HUES48 (cell line): Measurements from ENCODE around the gene MGLL.

Experiments
- H3K27ac ChIP-seq: one replicate; pipeline ENCODE4 v1.7.0; 2013; ENCODE audit warnings: low read depth, low read length, inconsistent platforms
- H3K27me3 ChIP-seq: 2 replicates; pipeline ENCODE4 v1.6.1; 2013; ENCODE audit warnings: mild to moderate bottlenecking, low read length; ENCODE audit not compliant: control insufficient read depth, insufficient read depth
- H3K36me3 ChIP-seq: 2 replicates; pipeline ENCODE4 v1.6.1; 2013; ENCODE audit warnings: low read length; ENCODE audit not compliant: control insufficient read depth, insufficient read depth
- H3K4me1 ChIP-seq: 2 replicates; pipeline ENCODE4 v1.6.1; 2013; ENCODE audit warnings: mild to moderate bottlenecking, low read length; ENCODE audit not compliant: control insufficient read depth, insufficient read depth
- H3K4me3 ChIP-seq: 2 replicates; pipeline ENCODE4 v1.5.1; 2013; ENCODE audit warnings: mild to moderate bottlenecking, low read depth, low read length
- H3K9ac ChIP-seq: 2 replicates; pipeline ENCODE4 v1.6.1; 2013; ENCODE audit warnings: mild to moderate bottlenecking, low read depth, low read length, moderate library complexity
- H3K9me3 ChIP-seq: 2 replicates; pipeline ENCODE4 v1.6.1; 2013; ENCODE audit warnings: low read length; ENCODE audit not compliant: control insufficient read depth, insufficient read depth

Gene MGLL

GRCh38 chr3:127744253-127744815 is 78.0 kb downstream of the MGLL start:
- Histone ChIP-seq H3K27ac (no peak overlapping the region), H3K9me3 (no peaks in the 10 kb centered on the region), H3K27me3 (no peaks in the 10 kb centered on the region), H3K4me1 (no peaks in the 10 kb centered on the region), H3K36me3 (no peaks in the 10 kb centered on the region), H3K4me3 (no peak overlapping the region), H3K9ac (no peak overlapping the region)

DNA sequence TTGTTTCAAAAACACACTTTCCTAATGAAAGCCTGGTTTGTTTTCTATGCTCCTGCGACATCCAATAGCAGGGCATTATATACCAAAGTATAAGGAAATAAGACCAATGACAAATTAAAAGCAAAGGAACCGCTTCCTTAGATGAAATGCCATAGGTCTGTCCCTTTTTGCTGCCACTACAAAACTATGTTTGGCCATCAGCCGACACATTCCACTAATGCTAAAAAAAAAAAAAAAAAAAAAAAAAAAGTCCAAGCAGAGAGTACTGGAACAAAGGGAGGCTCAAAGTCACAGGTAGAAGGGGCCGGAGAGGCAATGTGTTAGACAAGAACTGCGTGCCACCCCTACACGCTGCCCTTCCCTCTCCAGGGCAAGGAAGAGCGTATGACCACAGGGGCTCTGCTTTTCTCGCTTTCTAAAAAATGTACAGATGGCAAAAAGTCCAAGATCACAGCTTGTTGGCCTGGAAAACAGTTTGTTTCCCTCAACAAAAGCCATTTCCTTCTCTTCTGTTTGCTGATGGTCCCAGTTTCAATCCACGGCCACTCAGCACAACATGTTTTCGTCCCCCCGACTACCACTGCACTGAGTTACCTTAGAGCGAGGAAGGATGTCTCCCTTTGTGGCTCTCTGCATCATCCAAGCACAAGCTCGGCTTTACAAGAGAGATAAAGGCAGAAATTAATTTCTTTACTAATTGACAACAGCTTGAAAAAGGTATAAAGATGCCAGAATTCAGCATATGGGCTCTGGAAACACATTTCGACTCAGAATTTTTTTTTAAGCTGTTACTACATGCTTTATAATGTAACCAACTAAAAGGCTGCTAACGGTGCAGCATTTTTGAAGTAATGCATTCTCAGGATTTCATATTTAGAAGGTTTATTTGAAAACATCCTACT is 78.7 kb downstream of the MGLL start:
- H3K9me3 ChIP-seq: no peaks in the 10 kb centered on the region
- H3K9ac ChIP-seq: no peak overlapping the region
- no peak overlapping the region for H3K4me3 ChIP-seq
- no peaks in the 10 kb centered on the region for H3K27me3 ChIP-seq
- no peak overlapping the region for H3K27ac ChIP-seq
- H3K4me1 ChIP-seq: no peaks in the 10 kb centered on the region
- no peaks in the 10 kb centered on the region for H3K36me3 ChIP-seq

DNA sequence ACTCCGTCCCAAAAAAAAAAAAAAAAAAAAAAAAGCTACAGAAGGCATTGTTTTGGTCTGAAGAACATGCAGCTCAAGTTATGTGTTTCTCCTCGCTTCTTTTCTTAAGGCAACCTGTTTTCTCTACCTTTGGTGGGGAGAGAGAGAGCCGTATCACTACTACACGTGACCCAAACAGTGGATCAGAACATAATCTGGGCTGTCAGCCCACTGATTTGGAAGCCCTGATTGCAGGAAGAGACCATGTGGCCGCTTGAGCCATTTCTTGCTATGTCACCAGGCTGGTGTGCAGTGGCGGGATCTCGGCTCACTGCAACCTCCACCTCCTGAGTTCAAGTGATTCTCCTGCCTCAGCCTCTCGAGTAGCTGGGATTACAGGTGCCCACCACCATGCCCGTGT is 79.7 kb downstream of the MGLL start:
- Histone ChIP-seq H3K4me1 (no peaks in the 10 kb centered on the region), H3K4me3 (no peak overlapping the region), H3K9me3 (no peaks in the 10 kb centered on the region), H3K9ac (no peak overlapping the region), H3K27ac (no peak overlapping the region), H3K36me3 (no peaks in the 10 kb centered on the region), H3K27me3 (no peaks in the 10 kb centered on the region)

- H3K9me3 ChIP-seq: no peaks in the 10 kb centered on the region
- H3K27ac ChIP-seq: no peak overlapping the region
- no peak overlapping the region for H3K9ac ChIP-seq
- H3K36me3 ChIP-seq: no peaks in the 10 kb centered on the region
- no peak overlapping the region for H3K4me3 ChIP-seq
- H3K4me1 ChIP-seq: no peaks in the 10 kb centered on the region
- H3K27me3 ChIP-seq: no peaks in the 10 kb centered on the region
These were observed 80.6 kb downstream of the MGLL start for GRCh38 chr3:127741690-127742089.

DNA sequence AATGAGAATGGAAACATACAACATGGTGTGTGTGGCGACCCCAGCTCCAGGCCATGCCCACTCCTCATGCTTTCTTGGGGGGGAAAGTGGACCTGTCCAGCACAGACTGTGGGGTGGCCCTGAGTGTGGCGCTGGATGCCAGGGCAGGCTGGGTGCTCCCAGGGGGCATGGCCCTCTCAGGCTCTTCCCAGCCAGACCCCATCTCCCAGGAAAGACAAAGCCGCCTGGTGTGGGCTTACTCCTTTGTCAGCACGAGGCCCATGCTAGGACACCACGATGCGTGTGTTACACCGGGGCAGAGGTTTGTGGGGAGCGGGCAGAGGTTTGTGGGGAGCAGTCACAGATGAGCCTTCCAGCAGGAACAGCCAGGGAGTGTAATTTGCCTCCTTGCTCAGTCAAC is 81.1 kb downstream of the MGLL start:
- no peaks in the 10 kb centered on the region for H3K27me3 ChIP-seq
- H3K4me3 ChIP-seq: no peak overlapping the region
- H3K9me3 ChIP-seq: no peaks in the 10 kb centered on the region
- H3K36me3 ChIP-seq: no peaks in the 10 kb centered on the region
- H3K9ac ChIP-seq: no peak overlapping the region
- H3K27ac ChIP-seq: no peak overlapping the region
- 0 out of 2 replicates have a peak, but pooled peaks cover 2% of the 10 kb centered on the region for H3K4me1 ChIP-seq

DNA sequence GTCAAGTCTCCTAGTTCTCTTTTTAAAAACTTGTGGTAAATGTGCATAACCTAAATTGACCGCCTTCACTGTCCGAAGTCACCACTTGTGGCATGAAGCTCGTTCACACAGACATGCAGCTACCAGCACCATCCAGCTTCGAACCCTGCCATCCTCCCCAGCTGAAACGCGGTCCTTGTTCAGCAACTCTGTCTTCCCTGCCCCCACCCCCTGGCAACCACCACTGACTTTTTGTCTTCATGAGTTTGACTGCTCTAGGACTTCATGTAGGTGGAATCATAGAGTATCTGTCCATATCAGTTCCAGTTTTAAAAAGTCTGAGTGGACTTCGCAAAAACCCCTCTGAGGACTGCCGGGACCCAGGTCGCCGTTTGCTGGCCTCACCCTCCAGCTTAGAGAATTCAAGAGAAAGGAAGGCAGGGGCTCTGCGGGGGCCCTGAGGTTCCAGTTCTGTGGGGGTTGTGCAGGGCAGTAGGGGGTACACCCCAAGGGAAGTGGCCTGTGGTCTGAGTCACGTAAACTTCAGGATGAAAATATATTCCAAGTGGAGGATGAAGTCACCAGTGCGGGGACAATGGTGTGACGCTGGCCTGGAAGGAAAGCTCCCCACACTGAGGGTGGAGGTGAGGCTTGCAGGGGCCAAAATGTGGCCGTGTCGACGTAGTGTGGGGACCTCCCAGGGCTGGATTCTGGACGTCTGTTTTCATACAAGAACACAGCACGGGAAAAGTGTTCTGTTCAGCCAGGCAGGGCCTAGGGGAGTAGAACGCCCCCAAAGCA is 82.0 kb downstream of the MGLL start:
- H3K27me3 ChIP-seq: no peaks in the 10 kb centered on the region
- H3K9me3 ChIP-seq: no peaks in the 10 kb centered on the region
- H3K9ac ChIP-seq: no peak overlapping the region
- H3K4me1 ChIP-seq: 0 out of 2 replicates have a peak, but pooled peaks cover 9% of the 10 kb centered on the region
- no peaks in the 10 kb centered on the region for H3K36me3 ChIP-seq
- no peak overlapping the region for H3K27ac ChIP-seq
- no peak overlapping the region for H3K4me3 ChIP-seq

GRCh38 chr3:127739347-127740135 is 82.8 kb downstream of the MGLL start:
- H3K27ac ChIP-seq: no peak overlapping the region
- H3K9me3 ChIP-seq: no peaks in the 10 kb centered on the region
- H3K9ac ChIP-seq: no peak overlapping the region
- H3K4me1 ChIP-seq: 0 out of 2 replicates have a peak, but pooled peaks cover 10% of the 10 kb centered on the region
- H3K27me3 ChIP-seq: no peaks in the 10 kb centered on the region
- H3K36me3 ChIP-seq: no peaks in the 10 kb centered on the region
- no peak overlapping the region for H3K4me3 ChIP-seq

GRCh38 chr3:127738192-127738840 is 84.0 kb downstream of the MGLL start:
- H3K9ac ChIP-seq: no peak overlapping the region
- H3K4me1 ChIP-seq: 0 out of 2 replicates have a peak, but pooled peaks cover 14% of the 10 kb centered on the region
- no peak overlapping the region for H3K27ac ChIP-seq
- H3K36me3 ChIP-seq: no peaks in the 10 kb centered on the region
- H3K4me3 ChIP-seq: no peak overlapping the region
- 0 out of 2 replicates have a peak, but pooled peaks cover 4% of the 10 kb centered on the region for H3K27me3 ChIP-seq
- no peaks in the 10 kb centered on the region for H3K9me3 ChIP-seq

DNA sequence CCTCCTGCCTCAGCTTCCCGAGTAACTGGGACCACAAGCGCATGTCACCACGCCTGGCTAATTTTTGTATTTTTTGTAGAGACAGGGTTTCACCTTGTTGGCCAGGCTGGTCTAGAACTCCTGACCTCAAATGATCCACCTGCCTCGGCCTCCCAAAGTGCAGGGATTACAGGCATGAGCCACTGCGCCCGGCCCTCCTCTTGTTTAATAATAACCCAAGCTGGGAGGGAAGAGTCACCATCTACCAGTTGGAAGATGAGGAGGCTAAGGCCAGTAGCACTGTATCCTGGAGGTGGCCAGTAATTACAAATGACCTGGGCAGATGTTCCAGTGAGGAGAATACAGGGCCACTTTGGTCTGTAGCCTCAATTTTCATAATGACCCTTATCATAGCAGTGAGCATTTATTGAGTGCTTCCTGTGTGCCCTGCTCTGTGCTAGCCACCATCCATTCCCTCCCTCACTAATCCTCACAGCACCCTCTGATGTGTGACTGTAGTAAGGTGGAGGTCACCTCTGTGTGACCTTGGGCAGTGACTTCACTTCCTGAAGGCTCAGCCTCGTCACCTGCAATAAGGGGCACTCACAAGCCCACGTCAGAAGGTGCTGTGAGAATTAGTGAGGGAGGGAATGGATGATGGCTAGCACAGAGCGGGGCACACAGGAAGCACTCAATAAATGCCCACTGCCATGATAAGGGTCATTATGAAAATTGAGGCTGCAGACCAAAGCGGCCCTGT is 85.3 kb downstream of the MGLL start:
- Histone ChIP-seq H3K4me1 (peaks cover 22% of the 10 kb centered on the region), H3K9ac (no peak overlapping the region), H3K27ac (no peak overlapping the region), H3K4me3 (no peak overlapping the region), H3K36me3 (no peaks in the 10 kb centered on the region), H3K27me3 (0 out of 2 replicates have a peak, but pooled peaks cover 9% of the 10 kb centered on the region), H3K9me3 (no peaks in the 10 kb centered on the region)
